Measurements from ENCODE around the gene FAM210B. TPM values are rescaled to one million over a fixed set of nuclear protein-coding genes. Genes with fewer than 3 reads are reported as not detected.
A peak's percentile ranks its signal among the peaks of the same experiment; 100 is the strongest.

The FAM210B gene
- total and polyA plus RNA-seq, 2 experiments from 2014 or later, result 64.2 to 101 TPM

GRCh38 chr20:56360908-56361205, 2.1 kb downstream of the FAM210B start:
- Histone ChIP-seq H3K4me1 (ENCODE audit: low read depth) (peaks cover 23% of the 10 kb centered on the region), H3K36me3 (peaks cover 8% of the 10 kb centered on the region), H3K27ac (peak overlapping the region; percentile 71), H3K4me3 (no peak overlapping the region), H3K9me3 (ENCODE audit: low read depth) (no peaks in the 10 kb centered on the region), H3K27me3 (no peaks in the 10 kb centered on the region)
- TF ChIP-seq CTCF (IDR thresholded peaks at IDR 0.05; ENCODE audit: low read depth, low read length), result no peak
- no peak for DNase-seq (ENCODE audit: low read depth in 1 of 2, low spot score in 1 of 2)

GRCh38 chr20:56361900-56362299, 3.1 kb downstream of the FAM210B start:
- Histone ChIP-seq H3K4me3 (no peak overlapping the region), H3K27me3 (no peaks in the 10 kb centered on the region), H3K36me3 (peaks cover 17% of the 10 kb centered on the region), H3K9me3 (ENCODE audit: low read depth) (no peaks in the 10 kb centered on the region), H3K27ac (no peak overlapping the region), H3K4me1 (ENCODE audit: low read depth) (peaks cover 23% of the 10 kb centered on the region)
- DNase-seq (ENCODE audit: low read depth in 1 of 2, low spot score in 1 of 2), result no peak
- TF ChIP-seq CTCF (IDR thresholded peaks at IDR 0.05; ENCODE audit: low read depth, low read length), result no peak

- DNase-seq (ENCODE audit: low read depth in 1 of 2, low spot score in 1 of 2), result no peak
- Histone ChIP-seq H3K9me3 (ENCODE audit: low read depth) (no peaks in the 10 kb centered on the region), H3K4me1 (ENCODE audit: low read depth) (peaks cover 23% of the 10 kb centered on the region), H3K4me3 (no peak overlapping the region), H3K36me3 (peaks cover 26% of the 10 kb centered on the region), H3K27ac (no peak overlapping the region), H3K27me3 (no peaks in the 10 kb centered on the region)
- TF ChIP-seq CTCF (IDR thresholded peaks at IDR 0.05; ENCODE audit: low read depth, low read length), result no peak
Observed at GRCh38 chr20:56362833-56363413, 4.1 kb downstream of the FAM210B start.

GRCh38 chr20:56363491-56363890, 4.7 kb downstream of the FAM210B start:
- Histone ChIP-seq H3K9me3 (ENCODE audit: low read depth) (no peaks in the 10 kb centered on the region), H3K4me3 (no peak overlapping the region), H3K4me1 (ENCODE audit: low read depth) (peaks cover 23% of the 10 kb centered on the region), H3K27ac (no peak overlapping the region), H3K36me3 (peaks cover 26% of the 10 kb centered on the region), H3K27me3 (no peaks in the 10 kb centered on the region)
- no peak for DNase-seq (ENCODE audit: low read depth in 1 of 2, low spot score in 1 of 2)
- TF ChIP-seq CTCF (IDR thresholded peaks at IDR 0.05; ENCODE audit: low read depth, low read length), result no peak

- TF ChIP-seq CTCF (IDR thresholded peaks at IDR 0.05; ENCODE audit: low read depth, low read length), result no peak
- Histone ChIP-seq H3K36me3 (peaks cover 38% of the 10 kb centered on the region), H3K27ac (peak overlapping the region; percentile 66), H3K9me3 (ENCODE audit: low read depth) (no peaks in the 10 kb centered on the region), H3K4me1 (ENCODE audit: low read depth) (peaks cover 14% of the 10 kb centered on the region), H3K27me3 (no peaks in the 10 kb centered on the region), H3K4me3 (no peak overlapping the region)
- no peak for DNase-seq (ENCODE audit: low read depth in 1 of 2, low spot score in 1 of 2)
Observed at GRCh38 chr20:56368351-56369134, 9.8 kb downstream of the FAM210B start.
